OCI-LY1 (cell line): ENCODE data around the gene VDR.

ENCODE experiments used
- EZH2 ChIP-seq: fragments of 200-600 bp; sonication (generic), shearing (Covaris generic); IDR thresholded peaks from 2 replicates; pipeline ENCODE4 v1.8.0; 2017; ENCODE audit warnings: borderline replicate concordance, mixed run types, mild to moderate bottlenecking, antibody characterized with exemption, low read length, moderate library complexity, mixed read lengths
- TF ChIP-seq, protein P1 (sequence below): fragments of 200-600 bp; sonication (generic), shearing (Covaris generic); IDR thresholded peaks from 2 replicates; pipeline ENCODE4 v1.5.1; 2017; ENCODE audit warnings: mild to moderate bottlenecking, antibody characterized with exemption, low read length, moderate library complexity, mixed read lengths

DNA sequence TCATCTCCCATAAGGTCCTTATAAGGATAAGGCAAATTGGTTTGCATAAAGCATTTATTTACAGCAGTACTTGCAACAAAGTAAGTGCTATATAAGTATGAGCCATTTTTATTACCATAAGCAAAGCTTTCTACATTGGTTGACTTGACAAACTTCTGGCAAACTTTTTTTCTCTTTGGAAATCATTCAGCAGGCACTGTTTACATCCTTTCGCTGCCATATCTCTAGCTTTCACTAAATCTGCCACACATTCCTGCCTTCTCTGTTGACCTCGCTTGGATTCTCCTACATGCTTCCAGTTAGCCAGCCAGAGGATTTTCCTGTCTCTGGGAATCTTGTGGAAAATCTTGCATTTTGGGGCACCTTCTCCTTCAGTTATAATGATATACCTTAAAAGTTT is 63.3 kb downstream of the VDR start:
- TF ChIP-seq, protein P1, sequence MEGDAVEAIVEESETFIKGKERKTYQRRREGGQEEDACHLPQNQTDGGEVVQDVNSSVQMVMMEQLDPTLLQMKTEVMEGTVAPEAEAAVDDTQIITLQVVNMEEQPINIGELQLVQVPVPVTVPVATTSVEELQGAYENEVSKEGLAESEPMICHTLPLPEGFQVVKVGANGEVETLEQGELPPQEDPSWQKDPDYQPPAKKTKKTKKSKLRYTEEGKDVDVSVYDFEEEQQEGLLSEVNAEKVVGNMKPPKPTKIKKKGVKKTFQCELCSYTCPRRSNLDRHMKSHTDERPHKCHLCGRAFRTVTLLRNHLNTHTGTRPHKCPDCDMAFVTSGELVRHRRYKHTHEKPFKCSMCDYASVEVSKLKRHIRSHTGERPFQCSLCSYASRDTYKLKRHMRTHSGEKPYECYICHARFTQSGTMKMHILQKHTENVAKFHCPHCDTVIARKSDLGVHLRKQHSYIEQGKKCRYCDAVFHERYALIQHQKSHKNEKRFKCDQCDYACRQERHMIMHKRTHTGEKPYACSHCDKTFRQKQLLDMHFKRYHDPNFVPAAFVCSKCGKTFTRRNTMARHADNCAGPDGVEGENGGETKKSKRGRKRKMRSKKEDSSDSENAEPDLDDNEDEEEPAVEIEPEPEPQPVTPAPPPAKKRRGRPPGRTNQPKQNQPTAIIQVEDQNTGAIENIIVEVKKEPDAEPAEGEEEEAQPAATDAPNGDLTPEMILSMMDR, result no peak
- TF ChIP-seq EZH2, result no peak
